GM10266 (cell line): Measurements from ENCODE around the gene IFFO2.
A peak's percentile ranks its signal among the peaks of the same experiment; 100 is the strongest.

Source experiments
- DNase-seq: peaks from one replicate; pipeline ENCODE4 v3.0.0; 2012; ENCODE audit errors: extremely low spot score
- CTCF ChIP-seq: IDR thresholded peaks from 2 replicates; pipeline ENCODE4 v1.5.1; 2012; ENCODE audit warnings: mild to moderate bottlenecking, low read depth; ENCODE audit not compliant: control insufficient read depth, insufficient read depth; ENCODE audit errors: missing control alignments

IFFO2 gene

GRCh38 chr1:18886003-18886335 is 70.5 kb downstream of the IFFO2 start:
- no peak for DNase-seq
- TF ChIP-seq CTCF = no peak

- no peak for TF ChIP-seq CTCF
- DNase-seq = no peak
These were observed 71.0 kb downstream of the IFFO2 start for GRCh38 chr1:18885311-18886002.

DNA sequence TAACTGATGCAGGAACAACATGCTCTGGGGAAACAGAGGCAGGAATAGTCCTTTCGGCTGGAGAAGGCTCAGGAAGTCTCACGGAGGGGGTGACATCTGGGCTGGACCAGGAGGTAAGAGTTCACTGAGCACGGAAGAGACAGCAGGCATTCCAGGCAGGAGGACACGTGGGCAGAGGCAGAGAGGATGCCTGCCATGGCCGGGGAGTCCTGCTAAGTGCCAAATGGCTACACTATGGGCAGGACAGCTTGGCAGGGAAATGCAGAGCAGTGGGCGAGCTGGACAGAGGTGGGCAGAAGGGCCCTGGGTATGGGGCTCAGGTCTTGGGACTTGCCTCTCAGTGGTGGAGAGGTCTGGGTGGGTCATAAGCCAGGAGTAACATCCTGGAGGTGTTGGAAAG is 71.7 kb downstream of the IFFO2 start:
- no peak for TF ChIP-seq CTCF
- DNase-seq = no peak

DNA sequence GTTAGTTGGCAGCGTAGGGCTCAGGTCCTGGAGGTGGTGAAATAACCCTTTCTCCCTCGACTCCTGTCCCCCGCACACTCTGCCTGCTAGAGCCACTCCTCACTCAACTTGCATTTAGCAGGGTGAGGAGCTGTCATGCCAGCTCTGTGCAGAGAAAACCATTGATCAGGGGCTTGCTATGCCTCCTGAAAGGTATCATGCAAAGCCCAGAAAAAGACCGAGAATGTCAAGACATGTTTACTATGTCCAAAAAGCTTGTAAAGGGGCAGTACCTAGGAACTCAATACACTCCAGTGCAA is 72.1 kb downstream of the IFFO2 start:
- no peak for TF ChIP-seq CTCF
- no peak for DNase-seq

DNA sequence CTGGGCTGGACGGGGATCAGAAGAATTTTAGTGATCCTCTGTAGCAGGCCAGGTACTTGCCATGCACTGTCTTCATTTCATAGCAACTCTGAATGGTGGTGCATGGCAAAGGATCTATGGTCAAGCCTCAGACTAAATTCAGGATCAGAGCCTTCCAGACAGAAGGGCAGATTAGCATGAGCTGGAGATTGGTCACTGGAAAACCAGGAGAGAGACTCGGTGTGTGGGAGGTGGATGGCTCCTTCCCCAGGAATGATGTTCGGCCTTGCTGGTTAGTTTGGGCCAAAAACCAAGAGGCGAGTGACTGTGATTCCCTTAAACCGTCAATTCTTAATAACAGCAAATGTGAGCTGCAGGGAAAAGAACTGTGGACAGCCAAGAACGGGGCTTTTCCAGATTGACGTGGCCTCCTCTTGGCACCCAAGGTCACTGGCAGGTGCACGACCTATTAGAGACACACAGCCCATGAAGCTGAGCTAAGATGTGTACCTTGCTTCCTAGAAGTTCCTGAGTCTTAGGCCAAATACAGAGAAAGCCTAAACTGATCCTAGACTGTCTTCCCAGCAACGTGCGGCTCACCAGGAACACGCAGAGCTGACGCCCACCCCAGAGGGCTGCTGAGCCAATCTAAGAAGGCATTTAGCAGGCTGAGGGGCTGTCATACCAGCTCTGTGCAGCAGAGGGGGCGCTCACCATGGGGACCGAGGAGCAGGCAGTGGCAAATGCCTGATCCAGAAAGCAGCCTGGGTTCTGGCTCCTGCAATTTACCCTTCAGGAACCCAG is 72.6 kb downstream of the IFFO2 start:
- peak; percentile 86 for TF ChIP-seq CTCF
- peak; percentile 75 for DNase-seq

GRCh38 chr1:18883079-18883478 is 73.4 kb downstream of the IFFO2 start:
- TF ChIP-seq CTCF = no peak
- no peak for DNase-seq

- no peak for DNase-seq
These were observed 74.0 kb downstream of the IFFO2 start for GRCh38 chr1:18882486-18882885.

More at GRCh38 chr1:18882486-18882885, 74.0 kb downstream of the IFFO2 start:
- no peak for TF ChIP-seq CTCF
